Mesodermal cell (in vitro differentiated cells): ENCODE results near the gene ELP5.
A peak's percentile ranks its signal among the peaks of the same experiment; 100 is the strongest.

ENCODE experiments used
- H3K27ac ChIP-seq: 2 replicates; pipeline ENCODE4 v1.7.0; 2013; ENCODE audit warnings: mild to moderate bottlenecking, low read depth, low read length, moderate library complexity; ENCODE audit not compliant: severe bottlenecking
- H3K36me3 ChIP-seq: 2 replicates; pipeline ENCODE4 v1.7.1; 2013; ENCODE audit warnings: mild to moderate bottlenecking, low read length, moderate library complexity; ENCODE audit not compliant: control insufficient read depth, insufficient read depth
- H3K4me1 ChIP-seq: one replicate; pipeline ENCODE4 v1.7.1; 2013; ENCODE audit warnings: mild to moderate bottlenecking, low read length; ENCODE audit not compliant: insufficient read depth, control insufficient read depth, poor library complexity, severe bottlenecking
- H3K4me3 ChIP-seq: 2 replicates; pipeline ENCODE4 v1.7.0; 2013; ENCODE audit warnings: low read length, control low read depth, mild to moderate bottlenecking; ENCODE audit not compliant: insufficient read depth, poor library complexity, severe bottlenecking; ENCODE audit errors: extremely low read depth
- H3K9me3 ChIP-seq: 2 replicates; pipeline ENCODE4 v1.7.1; 2013; ENCODE audit warnings: mild to moderate bottlenecking, low read length, moderate library complexity; ENCODE audit not compliant: control insufficient read depth
- WGBS, 2 experiments: methylation state at CpG; one replicate each; pipeline ENCODE4 v1.1.5; 2013; ENCODE audit warnings: missing lambda C conversion rate in 2 of 2; ENCODE audit not compliant: insufficient coverage in 2 of 2; 5-methylcytosine and 5-hydroxymethylcytosine counted together

The ELP5 gene

DNA sequence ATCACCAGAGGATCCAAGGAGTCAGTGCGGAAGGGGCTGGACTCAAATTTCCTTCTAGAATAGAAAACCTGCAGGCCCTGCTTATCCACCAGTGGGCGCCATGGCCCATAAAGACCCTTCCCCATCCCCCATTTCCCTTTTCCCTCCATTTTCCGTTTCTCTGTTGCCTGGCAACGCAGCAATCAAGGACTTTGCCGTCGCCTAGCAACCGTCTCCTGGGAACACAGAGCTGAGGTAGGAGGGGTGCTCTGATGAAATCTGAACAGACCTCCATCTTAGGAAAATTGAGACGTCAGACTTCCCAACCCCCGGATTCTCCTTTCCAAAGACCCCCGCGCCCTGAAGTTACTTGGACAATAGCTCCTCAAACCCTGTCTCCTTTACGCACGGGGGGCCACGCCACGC, 38.1 kb upstream of the ELP5 start:
- WGBS, 2 experiments, result 0% methylated on average over 8 of the region's 15 CpGs
- H3K27ac ChIP-seq, result peak overlapping the region; percentile 96
- H3K4me3 ChIP-seq, result peak overlapping the region; percentile 29
- H3K4me1 ChIP-seq, result peaks cover 41% of the 10 kb centered on the region
- H3K36me3 ChIP-seq, result no peaks in the 10 kb centered on the region
- H3K9me3 ChIP-seq, result no peaks in the 10 kb centered on the region

DNA sequence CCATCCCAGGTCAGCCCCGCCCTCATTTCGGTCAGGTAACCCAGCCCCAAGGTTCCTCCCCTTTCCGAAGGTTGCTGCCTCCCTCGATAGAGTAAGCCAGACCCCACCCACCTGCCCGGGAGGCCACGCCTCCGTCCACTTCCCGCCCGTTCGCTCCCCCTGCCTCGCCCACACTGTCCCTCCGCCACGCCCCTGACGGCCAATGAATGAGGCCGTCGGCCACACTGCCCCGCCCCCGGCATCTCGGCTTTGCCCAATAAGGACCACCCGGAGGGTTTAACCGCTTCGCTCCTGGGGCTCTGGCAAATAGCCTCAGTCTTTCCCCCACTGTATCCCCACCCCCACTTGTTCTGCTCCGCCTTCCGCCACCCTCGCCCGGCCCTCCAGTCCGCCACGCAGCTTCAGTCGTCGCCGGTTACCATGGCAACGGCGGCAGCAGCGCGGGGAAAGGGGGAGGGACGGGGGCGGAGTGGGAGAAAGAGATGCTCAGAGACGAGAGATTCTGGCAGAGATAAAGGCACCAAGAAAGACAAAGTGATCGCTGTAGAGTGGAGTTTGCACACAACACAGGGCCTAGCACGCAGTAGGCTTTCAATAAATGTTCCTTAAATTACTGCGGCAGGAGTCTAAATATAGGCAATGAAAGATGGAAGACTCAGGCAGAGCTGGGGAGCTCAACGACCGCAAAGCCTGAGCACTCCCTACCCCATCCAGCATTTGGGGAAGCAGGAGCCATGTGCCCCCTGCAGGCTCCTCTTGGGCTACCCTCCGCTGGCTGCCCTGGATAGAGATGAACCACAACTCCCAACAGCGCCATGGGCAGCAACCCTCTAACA, 37.5 kb upstream of the ELP5 start:
- no peaks in the 10 kb centered on the region for H3K9me3 ChIP-seq
- 0% methylated on average over 26 to 41 of the region's 45 CpGs for WGBS, 2 experiments
- peak overlapping the region; percentile 96 for H3K27ac ChIP-seq
- no peaks in the 10 kb centered on the region for H3K36me3 ChIP-seq
- H3K4me1 ChIP-seq, result peaks cover 43% of the 10 kb centered on the region
- peak overlapping the region; percentile 66 for H3K4me3 ChIP-seq

- H3K4me3 ChIP-seq, result peak overlapping the region; percentile 66
- H3K36me3 ChIP-seq, result no peaks in the 10 kb centered on the region
- H3K27ac ChIP-seq, result peak overlapping the region; percentile 96
- H3K4me1 ChIP-seq, result peaks cover 43% of the 10 kb centered on the region
- 0 to 4% methylated on average over 4 to 8 of the region's 9 CpGs for WGBS, 2 experiments
- H3K9me3 ChIP-seq, result no peaks in the 10 kb centered on the region
Measured at GRCh38 chr17:7215136-7215638, 36.8 kb upstream of the ELP5 start.

DNA sequence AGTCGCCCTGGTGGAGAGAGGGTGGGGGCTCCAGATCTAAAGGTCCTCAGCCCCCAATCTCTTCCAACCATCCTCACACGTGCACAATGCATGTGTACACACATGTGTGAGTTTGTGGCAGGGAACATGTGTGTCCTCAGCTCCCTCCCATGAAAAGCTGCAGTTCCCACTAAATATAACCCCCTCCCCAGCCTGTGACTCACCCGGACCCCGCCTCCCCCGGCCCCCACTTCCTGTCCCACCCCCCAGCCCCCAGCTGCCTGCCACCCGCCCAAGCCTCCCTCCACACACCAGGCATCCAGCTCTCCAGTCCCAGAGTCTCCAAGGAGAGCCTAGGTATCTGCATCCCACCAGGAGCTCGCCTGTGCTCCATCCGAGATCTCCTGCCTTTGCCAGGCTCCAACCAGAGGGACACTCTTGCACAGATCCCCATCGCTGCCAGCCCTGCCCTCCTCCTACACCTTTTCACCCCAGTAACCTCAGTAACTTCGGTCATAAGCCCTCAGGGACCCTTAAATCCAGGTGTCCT, 36.3 kb upstream of the ELP5 start:
- peak overlapping the region; percentile 96 for H3K27ac ChIP-seq
- 7% methylated on average over 3 to 4 of the region's 10 CpGs for WGBS, 2 experiments
- H3K36me3 ChIP-seq, result no peaks in the 10 kb centered on the region
- peaks cover 44% of the 10 kb centered on the region for H3K4me1 ChIP-seq
- H3K4me3 ChIP-seq, result peak overlapping the region; percentile 66
- no peaks in the 10 kb centered on the region for H3K9me3 ChIP-seq

DNA sequence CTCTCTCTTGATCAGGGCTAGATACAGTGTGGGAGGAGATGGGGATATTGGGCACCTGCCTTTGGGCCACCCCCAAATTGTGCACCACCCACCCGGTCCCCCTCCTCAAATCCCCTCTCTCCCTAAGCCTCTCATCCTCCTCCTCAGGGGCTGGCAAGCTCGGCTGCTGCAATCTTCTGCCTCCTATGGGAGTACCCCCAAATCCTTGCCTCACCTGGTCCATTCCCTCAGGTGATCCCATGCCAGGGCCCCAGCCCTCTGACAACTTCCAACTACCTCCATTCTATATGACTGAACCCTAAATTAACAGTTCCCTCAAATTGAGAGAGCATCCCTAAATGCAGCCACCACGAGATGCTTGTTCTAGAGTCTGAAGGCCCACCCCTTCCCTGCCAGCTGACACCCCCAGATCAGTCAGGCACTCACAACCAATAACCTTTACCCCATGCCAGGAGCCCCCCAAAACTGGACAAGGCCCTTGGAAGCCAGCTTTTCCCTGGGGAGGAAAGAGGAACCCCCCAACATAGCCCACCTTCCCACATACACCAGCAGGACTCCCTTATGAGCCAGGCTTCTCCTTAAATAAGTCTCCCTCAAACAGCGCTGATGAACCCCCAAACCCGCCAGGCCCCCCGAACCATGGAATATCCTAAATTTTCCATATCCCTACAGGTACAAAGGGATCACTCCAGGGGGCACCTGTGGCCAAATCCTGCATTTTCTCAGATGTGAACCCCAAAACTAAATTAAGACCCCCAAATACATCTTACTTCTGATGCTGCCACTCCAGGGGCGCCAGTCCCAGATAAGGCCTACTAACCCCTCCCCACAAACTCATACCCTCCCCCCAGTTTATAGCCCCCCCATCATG, 35.5 kb upstream of the ELP5 start:
- H3K4me3 ChIP-seq, result peak overlapping the region; percentile 66
- no peaks in the 10 kb centered on the region for H3K9me3 ChIP-seq
- peaks cover 5% of the 10 kb centered on the region for H3K36me3 ChIP-seq
- WGBS, 2 experiments, result 19 to 24% methylated on average over 5 of the region's 7 CpGs
- H3K27ac ChIP-seq, result peak overlapping the region; percentile 39
- H3K4me1 ChIP-seq, result peaks cover 47% of the 10 kb centered on the region

- H3K4me3 ChIP-seq, result peak overlapping the region; percentile 66
- H3K27ac ChIP-seq, result peak overlapping the region; percentile 39
- no peaks in the 10 kb centered on the region for H3K9me3 ChIP-seq
- peaks cover 42% of the 10 kb centered on the region for H3K4me1 ChIP-seq
- WGBS, 2 experiments, result 3 to 15% methylated on average over 4 to 9 of the region's 32 CpGs
- peaks cover 14% of the 10 kb centered on the region for H3K36me3 ChIP-seq
Measured at GRCh38 chr17:7217113-7217987, 34.7 kb upstream of the ELP5 start.

DNA sequence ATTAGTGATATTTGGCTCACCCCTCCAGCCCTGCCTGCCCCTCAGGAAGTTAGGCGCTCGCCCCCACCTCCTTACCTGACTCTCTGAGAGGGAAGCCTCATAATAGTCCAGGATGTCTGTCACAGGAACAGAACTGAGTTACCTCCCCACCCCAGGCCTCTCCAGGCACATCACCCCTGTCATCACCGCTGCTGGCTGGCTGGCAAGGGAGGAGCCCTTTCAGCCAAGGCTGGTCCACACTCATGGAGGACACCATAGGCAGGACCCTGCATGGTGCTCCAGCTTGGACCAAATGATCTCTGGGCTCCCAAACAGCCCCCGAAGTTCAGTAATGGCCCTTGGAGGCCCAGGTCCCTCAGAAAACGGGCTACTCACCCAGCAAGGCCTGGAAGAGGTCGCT, 33.8 kb upstream of the ELP5 start:
- peak overlapping the region; percentile 66 for H3K4me3 ChIP-seq
- peaks cover 22% of the 10 kb centered on the region for H3K36me3 ChIP-seq
- no peaks in the 10 kb centered on the region for H3K9me3 ChIP-seq
- 78 to 96% methylated on average over 3 to 4 of the region's 6 CpGs for WGBS, 2 experiments
- H3K4me1 ChIP-seq, result peaks cover 41% of the 10 kb centered on the region
- peak overlapping the region; percentile 20 for H3K27ac ChIP-seq

DNA sequence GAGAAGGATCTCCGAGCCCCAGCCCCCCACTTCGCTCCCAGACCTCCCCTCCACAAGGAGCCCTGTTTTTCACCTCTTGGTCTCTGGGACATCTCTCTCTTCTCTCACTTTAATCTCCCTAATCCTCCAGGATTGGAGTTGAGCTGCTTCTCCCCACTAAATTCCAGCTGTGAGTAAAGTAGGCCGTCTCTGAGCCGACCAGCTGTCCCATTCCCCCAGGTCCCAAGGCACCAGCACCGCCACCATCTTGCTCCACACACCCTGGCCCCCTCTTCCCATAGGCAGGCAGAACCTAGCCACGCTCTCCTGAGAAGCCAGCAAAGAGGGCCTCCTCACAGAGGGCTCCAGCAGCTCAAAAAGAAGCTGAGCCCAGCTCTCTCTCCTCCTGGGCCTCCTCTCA, 33.3 kb upstream of the ELP5 start:
- Histone ChIP-seq H3K4me3 (no peak overlapping the region), H3K27ac (peak overlapping the region; percentile 10), H3K9me3 (no peaks in the 10 kb centered on the region), H3K36me3 (peaks cover 28% of the 10 kb centered on the region), H3K4me1 (peaks cover 41% of the 10 kb centered on the region)
- WGBS, 2 experiments, result 68 to 83% methylated on average over 4 of the region's 6 CpGs

DNA sequence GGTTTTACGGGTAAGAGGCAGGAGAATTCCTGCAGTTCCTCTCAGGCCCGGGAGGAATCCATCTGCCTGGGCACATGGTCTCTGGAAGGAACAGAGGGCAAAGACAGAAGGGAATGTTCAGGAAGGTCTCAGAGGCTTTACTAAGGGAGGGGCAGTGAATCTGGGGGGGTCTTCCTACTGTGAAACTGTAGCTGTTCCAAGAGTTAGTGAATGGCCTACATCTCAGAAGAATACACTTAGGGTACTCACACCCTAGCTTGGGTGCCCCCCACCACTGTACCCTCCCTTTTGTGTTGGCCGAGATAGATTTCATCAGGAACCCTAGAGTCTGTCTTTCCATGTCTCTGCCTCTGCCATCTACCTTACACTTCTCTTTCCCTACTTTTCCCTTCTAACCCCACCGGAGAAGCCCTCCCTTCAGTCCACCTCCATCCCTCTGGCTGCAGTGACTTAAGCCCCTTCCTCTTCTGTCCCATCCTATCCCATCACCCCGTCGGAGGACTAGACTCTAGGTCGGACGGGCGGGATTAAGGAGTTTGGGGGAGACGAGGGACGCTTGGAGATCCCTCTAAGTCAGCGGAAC, 32.7 kb upstream of the ELP5 start:
- H3K27ac ChIP-seq, result peak overlapping the region; percentile 91
- H3K36me3 ChIP-seq, result peaks cover 33% of the 10 kb centered on the region
- peaks cover 42% of the 10 kb centered on the region for H3K4me1 ChIP-seq
- H3K4me3 ChIP-seq, result peak overlapping the region; percentile 87
- H3K9me3 ChIP-seq, result no peaks in the 10 kb centered on the region
- WGBS, 2 experiments, result 30 to 32% methylated on average over 4 to 11 of the region's 12 CpGs
